Spleen (tissue), 11 donors: ENCODE results near the gene FOS. TPM values are rescaled to one million over a fixed set of nuclear protein-coding genes. Genes with fewer than 3 reads are reported as not detected.
A peak's percentile ranks its signal among the peaks of the same experiment; 100 is the strongest.
"Not testable (repeated sequence)": the region's sequence is repeated elsewhere in the genome, so short reads cannot be mapped to it uniquely, and the experiment has no call there.

ENCODE experiments used
- DNase-seq: peaks from one replicate; pipeline ENCODE4 v3.0.0-alpha.2; 2020
- H3K27ac ChIP-seq, 8 donors: fragments of 200-600 bp; sonication (generic) in 7 of 8; 1 replicate in 4 of 8; 2 replicates in 4 of 8; pipeline versions ENCODE4 v1.5.0 to v1.8.0; 2016 to 2021; ENCODE audit warnings: inconsistent platforms in 4 of 8, mild to moderate bottlenecking in 4 of 8, moderate library complexity in 1 of 8
- H3K27me3 ChIP-seq, 7 donors: fragments of 200-600 bp; sonication (generic) in 6 of 7; replicated peaks in 1 of 7; 1 replicate in 4 of 7; 2 replicates in 3 of 7; pipeline versions ENCODE4 v1.5.0 to v1.8.0; 2016 to 2021; ENCODE audit warnings: inconsistent platforms in 3 of 7, mild to moderate bottlenecking in 1 of 7
- H3K36me3 ChIP-seq, 6 donors: fragments of 200-600 bp; sonication (generic) in 5 of 6; 1 replicate in 4 of 6; 2 replicates in 2 of 6; pipeline versions ENCODE4 v1.5.0 to v1.8.0; 2016 to 2021; ENCODE audit warnings: inconsistent platforms in 2 of 6
- H3K4me1 ChIP-seq, 6 donors: fragments of 200-600 bp; sonication (generic) in 5 of 6; 1 replicate in 3 of 6; 2 replicates in 3 of 6; pipeline versions ENCODE4 v1.5.0 to v1.8.0; 2016 to 2021; ENCODE audit warnings: inconsistent platforms in 3 of 6
- H3K4me3 ChIP-seq, 8 donors: fragments of 200-600 bp; sonication (generic) in 7 of 8; 1 replicate in 4 of 8; 2 replicates in 4 of 8; pipeline versions ENCODE4 v1.5.0 to v1.8.0; 2016 to 2021; ENCODE audit warnings: inconsistent platforms in 4 of 8, mild to moderate bottlenecking in 4 of 8, moderate library complexity in 2 of 8
- H3K9me3 ChIP-seq, 8 donors: fragments of 200-600 bp; sonication (generic) in 7 of 8; 1 replicate in 4 of 8; 2 replicates in 4 of 8; pipeline versions ENCODE4 v1.5.0 to v1.8.0; 2016 to 2021; ENCODE audit warnings: inconsistent platforms in 4 of 8
- CTCF ChIP-seq, 11 experiments: fragments of 200-600 bp in 7 of 11; fragments of 450-650 bp in 4 of 11; sonication (generic) in 4 of 11; IDR thresholded peaks in 8 of 11; conservative IDR thresholded peaks in 3 of 11; 1 replicate in 7 of 11; 2 replicates in 4 of 11; pipeline versions ENCODE4 v1.4.0 to v1.8.0; 2016 to 2021; ENCODE audit warnings: antibody characterized with exemption in 11 of 11, inconsistent platforms in 4 of 11, mild to moderate bottlenecking in 1 of 11
- POLR2A ChIP-seq, 3 donors: fragments of 450-650 bp; IDR thresholded peaks; one replicate each; pipeline ENCODE4 v1.5.1; 2017; ENCODE audit warnings: antibody characterized with exemption in 3 of 3, mild to moderate bottlenecking in 1 of 3
- POLR2AphosphoS5 ChIP-seq, 3 donors: sonication (generic); formaldehyde crosslinking; IDR thresholded peaks; one replicate each; pipeline ENCODE4 v1.5.1; 2017; ENCODE audit warnings: antibody characterized with exemption in 3 of 3
- WGBS, 5 donors: extraction: QIAGEN DNeasy Blood & Tissue Kit in 3 of 5; methylation state at CpG; one replicate each; pipeline versions ENCODE4 v1.1.5 to v1.1.7; 2013 to 2018; 5-methylcytosine and 5-hydroxymethylcytosine counted together
- intact Hi-C: fragments of 100-400 bp; cut with DNase I; formaldehyde crosslinking; loops from one replicate; pipeline ENCODE4 v1.15.0; 2023; ENCODE audit warnings: low total_unique reads
- polyA plus RNA-seq, 3 donors: library from polyadenylated mRNA; stranded (reverse); fragments of 200-250 nt; gene quantifications; one replicate each; pipeline ENCODE4 v1.2.1, GENCODE V29; 2013
- total RNA-seq, 7 donors: library from RNA; depleted of rRNA in 3 of 7; stranded (reverse); fragments of >200 nt in 3 of 7; fragmentation: NEBNext Ultra II Directional in 4 of 7; extraction: Animal tissue kit (Norgen Biotek cat#: 25700) in 4 of 7; gene quantifications; one replicate each; pipeline versions ENCODE4 v1.1.0 to v1.2.1, GENCODE V29; 2016 to 2021
- donor health status: healthy with polysubstance abuse.
- donor health status: DM: no; HTN: no; CAD: no; lungs with moderate emphysema.
- donor health status: DM: no; HTN: no; CAD: no.
- donor health status: Bipolar disorder and iron deficiency.
- donor health status: healthy.
- donor health status: DM: no; HTN: no; CAD: no.
- donor health status: DM: yes; HTN: yes; CAD: no.

Gene FOS
- total and polyA plus RNA-seq, 10 donors = 18.8 to 414 (median 116) TPM

GRCh38 chr14:75303381-75303789, 24.8 kb downstream of the FOS start:
- Histone ChIP-seq H3K4me1 (peaks cover 0 to 68% (median 37%) of the 10 kb centered on the region in 6 donors), H3K4me3 (no peak overlapping the region), H3K9me3 (no peaks in the 10 kb centered on the region), H3K27me3 (no peaks in the 10 kb centered on the region), H3K27ac (peak overlapping the region in 6 of 8 donors; percentile 48 to 97 (median 85)), H3K36me3 (no peaks in the 10 kb centered on the region)
- no peak for TF ChIP-seq POLR2A (IDR thresholded peaks at IDR 0.05)
- peak; percentile 74 to 96 (median 91) for TF ChIP-seq CTCF (IDR thresholded peaks at IDR 0.05 in 8 of 11, conservative IDR thresholded peaks at IDR 0.05 in 3 of 11)
- TF ChIP-seq POLR2AphosphoS5 (IDR thresholded peaks at IDR 0.05) = peak in 1 of 3 donors; percentile 72
- intact Hi-C loops = loop anchor here (5.0 to 10.0 kb wide), 3 partner anchors 121 to 351 kb away; partner anchors contain the start of gene JDP2
- DNase-seq = peak; percentile 87
- 21 to 28% (median 25%) methylated on average over 15 of the region's 15 CpGs for WGBS, 5 donors

GRCh38 chr14:75306410-75306809, 27.8 kb downstream of the FOS start:
- not testable (repeated sequence) for H3K9me3 ChIP-seq, H3K4me3 ChIP-seq, H3K27ac ChIP-seq, H3K36me3 ChIP-seq, DNase-seq, H3K27me3 ChIP-seq
- intact Hi-C loops = loop anchor here (5.0 to 10.0 kb wide), 3 partner anchors 118 to 348 kb away; partner anchors contain the start of gene JDP2
- peaks cover 0 to 59% (median 29%) of the 10 kb centered on the region in 6 donors for H3K4me1 ChIP-seq
- 75 to 87% (median 82%) methylated on average over 4 of the region's 4 CpGs for WGBS, 5 donors

GRCh38 chr14:75306927-75307699, 28.5 kb downstream of the FOS start:
- no peaks in the 10 kb centered on the region for H3K9me3 ChIP-seq
- WGBS, 5 donors = 70 to 78% (median 74%) methylated on average over 9 of the region's 9 CpGs
- H3K36me3 ChIP-seq = no peaks in the 10 kb centered on the region
- no peak overlapping the region for H3K4me3 ChIP-seq
- no peak overlapping the region for H3K27ac ChIP-seq
- intact Hi-C loops = loop anchor here (5.0 to 10.0 kb wide), 3 partner anchors 118 to 348 kb away; partner anchors contain the start of gene JDP2
- H3K27me3 ChIP-seq = no peaks in the 10 kb centered on the region
- peaks cover 5 to 59% (median 29%) of the 10 kb centered on the region in 6 donors for H3K4me1 ChIP-seq
- DNase-seq = no peak
- TF ChIP-seq POLR2A (IDR thresholded peaks at IDR 0.05) (no peak), CTCF (IDR thresholded peaks at IDR 0.05 in 8 of 11, conservative IDR thresholded peaks at IDR 0.05 in 3 of 11) (peak in 3 of 11 experiments; percentile 18 to 38 (median 21)), POLR2AphosphoS5 (IDR thresholded peaks at IDR 0.05) (no peak)

- Histone ChIP-seq H3K36me3 (no peaks in the 10 kb centered on the region), H3K27ac (no peak overlapping the region), H3K9me3 (no peaks in the 10 kb centered on the region), H3K4me1 (peaks cover 7 to 59% (median 29%) of the 10 kb centered on the region in 6 donors), H3K4me3 (no peak overlapping the region), H3K27me3 (no peaks in the 10 kb centered on the region)
- intact Hi-C loops = loop anchor here (5.0 to 10.0 kb wide), 3 partner anchors 117 to 347 kb away; partner anchors contain the start of gene JDP2
- peak; percentile 90 for DNase-seq
- WGBS, 5 donors = 19 to 26% (median 21%) methylated on average over 12 of the region's 12 CpGs
- TF ChIP-seq CTCF (IDR thresholded peaks at IDR 0.05 in 8 of 11, conservative IDR thresholded peaks at IDR 0.05 in 3 of 11) (peak; percentile 80 to 97 (median 91)), POLR2AphosphoS5 (IDR thresholded peaks at IDR 0.05) (peak in 2 of 3 donors; percentile 69 to 77), POLR2A (IDR thresholded peaks at IDR 0.05) (no peak)
Measured at GRCh38 chr14:75307700-75308379, 29.2 kb downstream of the FOS start.

GRCh38 chr14:75308991-75309390, 30.4 kb downstream of the FOS start:
- peaks cover 7 to 59% (median 21%) of the 10 kb centered on the region in 6 donors for H3K4me1 ChIP-seq
- intact Hi-C loops = loop anchor here (5.0 to 10.0 kb wide), 3 partner anchors 116 to 346 kb away; partner anchors contain the start of gene JDP2
- not testable (repeated sequence) for H3K4me3 ChIP-seq, H3K27ac ChIP-seq, H3K9me3 ChIP-seq, DNase-seq, H3K36me3 ChIP-seq, H3K27me3 ChIP-seq
- WGBS, 5 donors = 88 to 96% (median 94%) methylated on average over 7 of the region's 7 CpGs

GRCh38 chr14:75309561-75309960, 30.9 kb downstream of the FOS start:
- not testable (repeated sequence) for H3K36me3 ChIP-seq, H3K9me3 ChIP-seq, H3K4me3 ChIP-seq, DNase-seq, H3K27me3 ChIP-seq
- Histone ChIP-seq H3K4me1 (peaks cover 7 to 63% (median 22%) of the 10 kb centered on the region in 6 donors), H3K27ac (peak overlapping the region in 1 of 8 donors; percentile 76)
- 91 to 99% (median 93%) methylated on average over 14 of the region's 14 CpGs for WGBS, 5 donors
- intact Hi-C loops = loop anchor here (5.0 to 10.0 kb wide), 3 partner anchors 115 to 345 kb away; partner anchors contain the start of gene JDP2
